GM20431 (cell line): ENCODE data around the gene BACH2.

Source experiments
- in situ Hi-C: fragments of 300-500 bp; cut with MseI, MboI; formaldehyde crosslinking; loops from one replicate; pipeline ENCODE4 v1.15.0; 2020; ENCODE audit warnings: low sequenced_read_pairs; ENCODE audit not compliant: unreplicated experiment

The BACH2 gene

DNA sequence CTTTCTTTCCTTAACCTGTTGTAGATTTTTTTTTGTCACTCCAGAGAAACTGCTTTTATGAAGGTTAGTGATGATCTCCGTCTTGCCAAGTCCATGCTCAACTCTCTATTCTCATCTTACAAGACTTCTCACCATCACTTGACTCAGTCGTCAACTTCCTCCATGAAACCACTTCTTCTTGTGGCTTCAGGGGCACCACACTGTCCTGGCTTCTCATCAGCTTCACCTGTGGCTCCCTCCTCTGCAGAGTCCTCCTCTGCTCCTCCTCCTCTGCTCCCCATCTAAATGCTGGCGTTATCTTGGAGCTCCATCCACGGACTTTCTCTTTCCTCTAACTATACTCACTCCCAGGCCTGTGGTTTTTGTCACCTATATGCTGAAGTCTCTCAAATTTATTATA lies 187.5 kb downstream of the BACH2 start:
- in situ Hi-C loops, result no loop called here

- in situ Hi-C loops, result no loop called here
Observed at GRCh38 chr6:90107771-90108282, 188.8 kb downstream of the BACH2 start.

DNA sequence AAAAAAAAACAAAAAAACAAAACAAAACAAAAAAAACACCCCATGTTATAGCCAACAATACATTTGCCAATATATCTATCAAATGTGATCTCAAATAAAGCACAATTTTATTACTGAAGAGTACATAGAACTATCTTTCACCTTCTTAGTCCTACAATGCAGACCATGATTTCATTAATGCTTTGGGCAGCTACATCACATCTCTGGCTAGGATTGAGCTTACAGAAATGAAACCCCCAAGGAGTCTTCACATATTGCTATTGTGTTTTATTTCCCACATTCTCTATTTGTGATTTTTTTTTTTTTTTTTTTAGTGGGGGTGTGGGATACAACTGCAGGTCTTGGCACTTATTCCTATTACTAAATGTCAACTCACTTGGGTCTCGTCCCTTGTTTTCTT lies 189.3 kb downstream of the BACH2 start:
- in situ Hi-C loops, result no loop called here

DNA sequence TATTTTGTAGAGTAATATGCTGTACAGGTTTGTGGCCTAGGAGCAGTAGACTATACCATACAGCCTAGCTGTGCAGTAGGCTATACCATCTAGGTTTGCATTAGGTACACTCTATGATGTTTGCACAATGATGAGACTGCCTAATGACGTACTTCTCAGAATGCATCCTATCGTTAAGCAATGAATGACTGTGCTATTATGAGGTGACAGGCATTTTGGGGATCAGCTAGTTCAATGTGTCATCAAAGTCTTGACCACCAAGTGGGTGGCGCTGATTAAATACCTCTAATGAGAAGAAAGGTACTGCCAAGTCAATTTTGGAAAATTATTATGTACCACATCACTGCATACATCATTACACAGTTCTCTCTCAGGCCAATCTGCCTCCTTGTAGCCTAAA lies 190.2 kb downstream of the BACH2 start:
- in situ Hi-C loops, result no loop called here

DNA sequence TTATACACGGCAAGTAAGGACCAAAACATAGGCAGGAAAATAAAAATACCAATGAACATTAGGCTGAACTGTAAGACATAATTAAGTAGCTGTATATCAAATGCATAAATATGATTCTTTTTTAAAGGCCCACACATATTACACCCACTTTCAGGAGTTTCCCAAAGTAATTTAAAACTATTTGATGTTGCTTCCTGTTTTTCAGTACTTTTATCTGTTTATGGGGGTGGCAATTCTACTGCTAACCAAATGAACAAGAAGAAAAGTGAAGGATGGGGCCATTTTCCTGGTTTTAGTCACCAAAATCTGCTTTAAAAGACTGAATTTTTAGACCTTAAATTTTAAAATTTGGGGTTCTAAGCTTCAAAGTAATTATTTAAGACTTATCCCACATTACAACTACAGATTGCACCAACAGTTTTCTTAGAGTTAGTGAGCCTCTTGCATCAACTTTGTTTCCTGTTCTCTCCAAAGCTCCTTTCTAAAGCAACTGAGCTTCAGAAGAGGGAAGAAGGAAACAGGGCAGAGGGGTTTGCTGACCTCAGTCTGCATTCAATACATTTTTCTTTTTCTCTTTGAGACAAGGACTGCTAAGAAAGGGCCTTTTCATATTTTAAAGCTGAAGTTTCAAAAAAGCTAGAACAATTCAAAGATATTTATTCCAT lies 191.0 kb downstream of the BACH2 start:
- in situ Hi-C loops, result no loop called here

- in situ Hi-C loops, result no loop called here
Observed at GRCh38 chr6:90103056-90103800, 193.4 kb downstream of the BACH2 start.

GRCh38 chr6:90101403-90101802 lies 195.2 kb downstream of the BACH2 start:
- in situ Hi-C loops, result no loop called here

- in situ Hi-C loops, result no loop called here
Observed at GRCh38 chr6:90100059-90100665, 196.5 kb downstream of the BACH2 start.

DNA sequence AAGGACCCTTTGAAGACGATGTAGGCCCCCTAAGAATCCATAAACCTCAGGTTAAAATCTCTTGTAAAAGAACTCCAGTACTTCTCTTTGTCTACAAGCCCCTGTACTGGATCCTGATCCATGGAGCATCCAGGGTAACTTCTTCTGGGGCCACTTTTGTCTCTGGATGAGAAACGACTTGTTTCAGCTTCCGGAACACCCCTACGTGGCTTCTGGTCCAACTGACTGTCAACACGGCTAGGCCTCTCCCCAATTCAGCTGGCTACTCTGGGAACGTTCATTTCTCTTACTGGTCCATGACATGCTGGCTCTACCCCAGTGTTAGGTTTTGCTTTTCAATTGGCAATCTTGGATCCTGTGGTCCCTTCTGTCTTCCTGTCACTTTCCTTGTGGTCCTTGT lies 198.0 kb downstream of the BACH2 start:
- in situ Hi-C loops, result no loop called here

DNA sequence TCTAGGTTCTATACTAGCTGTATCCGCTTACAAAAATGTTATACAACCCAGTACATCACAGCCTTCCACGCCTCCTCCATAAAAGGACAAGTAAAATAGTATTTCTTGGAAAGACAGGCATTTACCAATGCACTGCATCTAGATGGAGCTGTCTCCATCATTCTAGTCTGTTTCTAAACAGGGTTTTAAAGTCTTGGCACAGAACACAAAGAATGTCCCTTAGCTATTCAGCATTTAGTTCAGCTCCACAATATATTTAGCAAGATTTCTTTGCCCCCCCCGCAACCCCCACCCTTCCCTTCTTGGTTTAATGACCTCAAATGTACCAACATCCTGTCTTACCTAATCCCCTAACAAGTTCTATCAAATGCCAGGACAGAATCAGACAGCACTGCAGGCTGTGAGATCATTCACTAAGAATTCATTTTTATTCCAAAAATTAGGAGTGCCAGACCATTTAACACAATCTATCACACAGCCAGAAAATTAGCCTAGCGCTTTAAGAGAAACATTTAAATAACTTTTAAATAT lies 198.6 kb downstream of the BACH2 start:
- in situ Hi-C loops, result no loop called here

GRCh38 chr6:90097356-90097755 lies 199.3 kb downstream of the BACH2 start:
- in situ Hi-C loops, result no loop called here

- in situ Hi-C loops, result no loop called here
Observed at GRCh38 chr6:90096818-90097217, 199.8 kb downstream of the BACH2 start.

- in situ Hi-C loops, result no loop called here
Observed at GRCh38 chr6:90095788-90096187, 200.9 kb downstream of the BACH2 start.

- in situ Hi-C loops, result no loop called here
Observed at GRCh38 chr6:90095145-90095544, 201.5 kb downstream of the BACH2 start.

GRCh38 chr6:90093558-90094073 lies 203.0 kb downstream of the BACH2 start:
- in situ Hi-C loops, result no loop called here

DNA sequence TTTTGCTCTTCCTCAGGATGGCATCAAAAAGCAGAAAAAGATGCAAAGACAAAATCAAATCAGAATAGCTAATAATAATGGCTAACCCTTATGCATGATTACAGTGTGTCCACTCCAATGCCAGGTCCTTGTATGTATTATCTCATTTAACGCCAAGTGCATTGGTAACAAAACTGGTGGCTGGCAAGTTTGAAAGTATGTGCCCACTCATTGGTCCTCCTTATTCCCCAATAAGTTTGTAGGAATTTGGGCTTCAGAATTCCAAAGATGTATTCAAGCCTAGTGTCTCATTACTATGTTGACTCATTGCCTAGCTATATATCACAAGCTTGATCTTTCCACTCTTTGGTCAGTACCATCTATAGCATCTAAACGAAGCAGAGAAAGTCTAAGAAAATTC lies 205.8 kb downstream of the BACH2 start:
- in situ Hi-C loops, result no loop called here

DNA sequence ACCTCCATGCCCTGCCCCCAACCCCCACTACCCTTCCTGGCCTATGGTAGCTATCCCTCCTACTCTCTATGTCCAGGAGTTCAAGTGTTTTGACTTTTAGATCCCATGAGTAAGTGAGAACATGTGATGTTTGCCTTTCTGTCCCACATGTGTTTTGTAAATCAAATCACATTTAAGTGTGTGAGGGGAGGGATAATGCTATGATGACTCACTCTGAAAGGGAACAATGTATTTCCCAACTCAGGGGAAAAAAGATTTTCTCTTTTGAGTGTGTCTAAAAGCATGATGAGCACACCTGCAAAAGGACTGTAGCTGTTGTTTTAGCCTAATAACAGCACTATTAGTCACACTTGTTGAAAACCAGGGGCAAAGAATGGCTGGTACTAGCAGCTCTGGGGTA lies 208.6 kb downstream of the BACH2 start:
- in situ Hi-C loops, result no loop called here

DNA sequence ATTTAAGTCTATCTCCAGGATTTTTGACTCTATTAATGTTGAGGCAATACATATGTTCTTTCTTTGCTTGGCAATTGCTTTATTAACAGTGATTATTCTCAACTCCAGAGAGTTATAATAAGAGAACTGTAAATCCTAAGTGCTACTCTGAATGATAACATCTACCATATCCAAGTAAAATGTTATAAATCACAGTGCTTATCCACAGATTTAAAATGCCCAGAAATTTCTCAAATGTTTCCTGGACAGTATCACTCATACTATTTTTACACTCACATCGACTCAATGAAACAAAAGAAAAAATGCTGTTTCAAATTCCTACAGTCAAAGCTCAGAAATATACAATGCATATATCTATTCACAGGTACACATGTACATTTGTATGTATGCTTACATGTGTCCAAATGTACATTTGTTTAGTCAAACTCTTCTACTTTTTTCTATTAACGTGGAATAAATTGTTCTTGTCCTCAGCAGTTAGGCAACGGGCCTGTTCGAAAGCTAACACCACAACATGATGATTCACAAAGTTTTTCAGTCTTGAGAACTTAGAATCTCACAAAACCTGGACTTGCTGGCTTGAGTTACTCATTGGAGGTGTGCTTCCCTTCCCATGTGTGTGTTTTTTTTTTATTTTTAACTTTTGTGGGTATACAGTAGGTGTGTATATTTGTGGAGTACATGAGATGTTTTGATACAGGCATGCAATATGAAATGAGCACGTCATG lies 209.4 kb downstream of the BACH2 start:
- in situ Hi-C loops, result no loop called here

DNA sequence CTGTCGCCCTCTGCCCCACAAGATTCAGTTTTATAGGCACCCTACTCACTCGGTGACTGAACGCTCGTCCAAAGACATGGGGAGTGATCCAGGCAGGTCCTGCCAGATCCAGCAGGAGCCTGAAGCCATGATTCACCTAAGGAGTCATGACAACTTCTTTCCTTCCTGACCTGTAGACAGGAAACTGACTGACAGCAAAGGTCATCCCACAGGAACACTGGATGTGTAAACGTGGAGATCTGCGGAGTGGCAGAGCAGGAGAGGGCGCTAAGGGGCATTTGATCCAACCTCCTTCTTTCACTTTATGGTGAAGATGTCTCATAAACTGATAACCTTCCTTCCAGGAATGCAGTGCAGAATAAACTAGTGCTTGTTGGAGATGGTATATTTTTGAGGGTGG lies 210.1 kb downstream of the BACH2 start:
- in situ Hi-C loops, result no loop called here

DNA sequence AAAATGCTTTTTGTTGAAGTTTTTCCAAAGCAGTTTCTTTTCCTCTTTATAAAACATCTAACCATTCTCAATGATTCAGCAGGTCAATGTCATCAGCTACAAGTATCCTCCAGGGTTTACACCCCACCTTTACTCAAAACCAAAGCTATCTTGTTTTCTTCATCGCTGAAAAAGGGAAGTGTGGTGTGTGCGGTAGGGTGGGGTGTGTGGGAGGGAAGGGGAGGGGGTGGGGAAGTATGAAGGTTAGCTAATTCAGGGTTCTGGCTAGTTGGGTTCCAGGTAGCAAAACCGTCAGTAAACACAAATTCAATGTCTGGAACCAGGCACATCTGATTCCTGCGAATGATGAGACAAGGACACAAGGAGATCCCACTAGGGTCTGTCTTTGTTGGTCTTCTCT lies 212.8 kb downstream of the BACH2 start:
- in situ Hi-C loops, result no loop called here
